HFF-Myc (cell line): Measurements from ENCODE around the gene AHDC1.

ENCODE experiments used
- DNase-seq: peaks from one replicate; pipeline ENCODE4 v3.0.0-alpha.2; 2011; ENCODE audit warnings: low read depth; ENCODE audit errors: extremely low read depth
- H3K4me3 ChIP-seq: replicated peaks from 2 replicates; pipeline ENCODE4 v1.5.1; 2011; ENCODE audit warnings: low read depth, mild to moderate bottlenecking, control low read depth, low read length
- CTCF ChIP-seq: IDR thresholded peaks from 2 replicates; pipeline ENCODE4 v1.5.1; 2012; ENCODE audit warnings: mild to moderate bottlenecking, low read depth, low read length, control low read depth; ENCODE audit errors: missing control alignments

AHDC1 gene

DNA sequence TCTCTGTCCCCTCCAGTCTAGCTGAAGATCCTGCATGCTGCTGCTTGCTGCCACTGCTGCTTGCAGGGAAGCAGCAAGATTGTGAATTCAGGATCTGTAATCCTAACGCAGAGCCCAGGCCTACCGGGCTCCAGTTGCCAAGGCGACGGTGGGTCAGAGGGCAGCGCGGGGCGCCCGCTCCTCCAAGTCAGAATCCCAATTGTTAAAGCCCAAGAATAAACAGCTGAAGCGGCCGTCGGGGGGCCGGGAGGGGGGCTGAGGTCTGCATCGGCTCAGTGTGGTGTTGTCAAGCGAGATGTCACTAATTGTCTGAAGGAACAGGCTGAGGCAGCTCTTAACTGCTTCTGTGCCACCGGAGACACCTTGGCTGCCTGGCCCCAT, 36.8 kb downstream of the AHDC1 start:
- no peak overlapping the region for H3K4me3 ChIP-seq
- DNase-seq = no peak
- no peak for TF ChIP-seq CTCF

DNA sequence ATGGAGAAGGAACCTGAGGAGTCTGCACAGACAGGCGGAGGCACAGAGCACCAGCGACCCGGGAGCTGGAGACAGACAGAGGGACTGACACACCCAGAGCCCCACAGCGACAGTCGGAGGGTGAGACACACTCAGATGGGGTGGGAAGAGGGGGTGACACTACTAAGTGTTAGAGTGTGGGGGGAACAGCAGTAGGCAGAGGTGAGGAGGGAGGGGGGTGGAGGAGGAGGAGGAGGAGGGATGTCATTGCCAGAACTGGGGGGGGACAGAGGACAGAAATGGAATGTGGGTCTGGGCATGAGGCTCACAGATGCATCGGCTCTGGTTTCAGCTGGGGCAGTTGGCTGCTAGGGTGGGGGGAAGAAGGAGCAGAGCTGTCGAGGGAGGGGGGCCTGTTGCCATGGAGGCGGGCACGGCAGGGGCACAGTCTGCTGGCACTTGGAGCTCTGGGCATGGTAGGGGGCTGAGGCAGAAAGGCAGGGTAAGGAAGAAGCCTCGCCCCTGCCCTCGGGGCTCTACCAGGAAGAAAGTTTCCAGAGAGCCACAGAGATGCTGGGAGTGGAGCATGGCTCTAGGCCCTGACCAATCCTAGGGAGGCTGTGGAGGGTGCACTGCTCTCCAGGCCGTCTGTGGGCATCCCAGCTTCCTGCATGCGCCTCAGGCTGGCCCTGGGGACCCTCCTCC, 37.3 kb downstream of the AHDC1 start:
- no peak for TF ChIP-seq CTCF
- H3K4me3 ChIP-seq = no peak overlapping the region
- no peak for DNase-seq

DNA sequence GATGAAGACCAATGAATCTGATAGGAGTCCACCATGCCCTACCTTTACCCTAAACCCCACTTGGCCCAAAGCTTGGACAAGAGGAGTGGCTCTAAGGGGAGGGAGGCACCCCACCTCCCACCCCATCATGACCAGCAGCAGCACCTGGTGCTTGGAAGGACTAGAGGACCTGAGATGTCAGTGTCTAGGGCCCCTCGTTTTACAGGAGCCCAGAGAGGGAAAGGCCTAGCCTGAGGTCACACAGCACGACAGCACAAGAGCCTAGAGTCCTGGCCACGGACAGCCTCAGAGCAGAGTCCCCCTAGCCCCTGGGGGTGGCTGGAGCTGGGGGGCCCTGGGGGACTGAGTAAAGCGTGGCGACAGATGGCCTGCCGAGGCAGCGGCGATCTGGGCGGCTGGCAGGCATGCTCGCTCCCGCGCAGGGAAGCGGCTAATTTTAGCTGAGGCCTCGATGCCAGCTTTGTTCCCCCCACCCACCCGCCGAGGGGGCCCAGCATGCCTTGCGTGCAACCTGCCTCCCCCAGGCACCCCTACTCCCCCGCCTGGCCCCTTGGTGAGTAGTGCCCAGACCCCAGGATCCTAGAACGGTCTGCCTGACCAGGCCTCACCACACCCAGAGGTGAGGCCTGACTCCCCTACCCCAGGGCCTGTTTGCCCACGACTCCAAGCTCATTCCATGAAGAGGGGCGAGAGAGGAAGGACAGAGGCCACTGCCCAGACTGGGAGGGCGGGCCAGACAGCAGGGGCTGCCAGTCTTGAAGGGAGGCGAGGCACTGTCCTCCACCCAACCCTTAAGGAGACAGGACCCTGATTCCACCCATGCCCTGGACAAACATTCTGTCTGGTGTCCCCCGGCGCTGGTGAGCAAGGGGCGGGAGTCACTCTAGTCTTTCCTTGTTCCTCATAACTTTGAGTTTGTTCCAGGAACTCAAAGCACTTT, 39.0 kb downstream of the AHDC1 start:
- DNase-seq = no peak
- no peak overlapping the region for H3K4me3 ChIP-seq
- no peak for TF ChIP-seq CTCF

GRCh38 chr1:27563591-27564471, 40.1 kb downstream of the AHDC1 start:
- TF ChIP-seq CTCF = no peak
- no peak for DNase-seq
- no peak overlapping the region for H3K4me3 ChIP-seq

- no peak for TF ChIP-seq CTCF
- no peak for DNase-seq
- no peak overlapping the region for H3K4me3 ChIP-seq
Measured at GRCh38 chr1:27563341-27563590, 40.7 kb downstream of the AHDC1 start.

DNA sequence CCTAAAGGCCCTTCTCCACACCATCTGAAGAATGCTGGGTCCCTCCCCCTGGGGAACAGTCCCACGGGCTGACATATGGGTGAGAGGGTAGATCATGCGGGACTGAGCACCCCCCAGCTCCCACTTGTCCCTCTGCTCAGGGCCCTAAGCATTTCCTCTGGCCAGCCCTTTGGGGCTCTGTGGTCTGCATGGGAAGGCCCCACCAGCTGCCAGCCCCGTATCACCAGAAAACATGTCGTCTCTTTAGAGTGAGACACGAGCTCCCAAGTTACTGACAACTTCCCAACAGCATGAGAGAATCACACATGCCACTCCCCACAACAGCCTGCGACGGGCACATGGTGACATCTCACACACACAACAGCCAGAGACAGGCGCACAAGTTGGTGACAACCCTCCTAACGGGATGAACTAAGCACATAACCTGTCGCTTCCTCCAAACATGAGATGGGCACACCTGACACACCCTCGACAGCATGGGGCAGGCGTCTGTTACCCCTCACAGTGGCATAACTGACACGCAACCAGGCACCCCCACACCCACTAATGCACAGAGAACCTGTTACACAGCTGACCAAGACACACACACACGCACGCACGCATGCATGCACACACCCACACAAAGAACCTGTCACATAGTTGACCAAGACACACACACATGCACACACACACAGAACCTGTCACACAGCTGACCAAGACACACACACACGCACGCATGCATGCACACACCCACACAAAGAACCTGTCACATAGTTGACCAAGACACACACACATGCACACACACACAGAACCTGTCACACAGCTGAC, 41.2 kb downstream of the AHDC1 start:
- H3K4me3 ChIP-seq = no peak overlapping the region
- TF ChIP-seq CTCF = no peak
- no peak for DNase-seq
